A549 (cell line): Measurements from ENCODE around the gene ST8SIA4. TPM values are rescaled to one million over a fixed set of nuclear protein-coding genes. Genes with fewer than 3 reads are reported as not detected.

Experiments used
- ATAC-seq, 2 experiments: fragments of 200-7000 bp in 1 of 2; fragments of >200 bp in 1 of 2; cut with Nextera tagmentation in 1 of 2; cut with Tn5 transposase in 1 of 2; 3 replicates each; pipeline versions ENCODE4 v1.8.0 to v1.9.1; 2018 to 2020; ENCODE audit warnings: mild to moderate bottlenecking in 1 of 2, moderate library complexity in 1 of 2
- CTCF ChIA-PET: fragments of 300-600 bp; sonication (Branson Sonifier 250); formaldehyde crosslinking; extraction: SDS; loops from one replicate; lab custom pipeline; 2021; ENCODE audit warnings: antibody characterized with exemption, inconsistent platforms; lab: Yijun Ruan, JAX
- POLR2A ChIA-PET: fragments of 350-600 bp; formaldehyde crosslinking; extraction: SDS; loops from one replicate; lab custom pipeline; 2021; ENCODE audit warnings: antibody characterized with exemption, inconsistent platforms; lab: Yijun Ruan, JAX
- DNase-seq, 2 experiments: peaks; one replicate each; pipeline versions ENCODE4 v3.0.0 to v3.0.0-alpha.2; 2011 to 2016; ENCODE audit warnings: low read depth in 1 of 2, low spot score in 1 of 2
- FAIRE-seq: peaks from 2 replicates; lab custom pipeline; 2011; peaks lifted over from hg19 to GRCh38; lab: Jason Lieb, UNC
- H3K27ac ChIP-seq, 2 experiments: fragments of >200 bp; sonication (Bioruptor Twin); formaldehyde crosslinking; 3 replicates each; pipeline ENCODE4 v1.5.1; 2016 to 2017
- H3K4me1 ChIP-seq: fragments of >200 bp; sonication (Bioruptor Twin); formaldehyde crosslinking; 3 replicates; pipeline ENCODE4 v1.6.1; 2016
- H3K4me2 ChIP-seq: fragments of >200 bp; sonication (Bioruptor Twin); formaldehyde crosslinking; 3 replicates; pipeline ENCODE4 v1.6.1; 2016
- H3K4me3 ChIP-seq: fragments of >200 bp; sonication (Bioruptor Twin); formaldehyde crosslinking; 3 replicates; pipeline ENCODE4 v1.5.1; 2016
- H3K9me3 ChIP-seq: fragments of >200 bp; sonication (Bioruptor Twin); formaldehyde crosslinking; 3 replicates; pipeline ENCODE4 v1.6.1; 2016
- CBX2 ChIP-seq: fragments of 200-600 bp; sonication (generic); IDR thresholded peaks from 2 replicates; pipeline ENCODE4 v1.6.1; 2016; ENCODE audit warnings: low read depth, mild to moderate bottlenecking, borderline replicate concordance
- CBX8 ChIP-seq: fragments of 200-600 bp; sonication (generic); IDR thresholded peaks from 2 replicates; pipeline ENCODE4 v1.6.1; 2016
- CEBPB ChIP-seq, 2 experiments: fragments of >200 bp in 1 of 2; sonication (Bioruptor Twin) in 1 of 2; formaldehyde crosslinking in 1 of 2; IDR thresholded peaks; 2 replicates each; pipeline ENCODE4 v1.6.1; 2012 to 2016
- CHD2 ChIP-seq: fragments of 150-350 bp; IDR thresholded peaks from 2 replicates; pipeline ENCODE4 v1.6.1; 2014; ENCODE audit warnings: low read length; ENCODE audit not compliant: partially characterized antibody
- EHF ChIP-seq: fragments of 250-450 bp; sonication (Bioruptor Pico); IDR thresholded peaks from 2 replicates; pipeline ENCODE4 v1.5.0; 2020; ENCODE audit warnings: mild to moderate bottlenecking
- EHMT2 ChIP-seq: fragments of 200-600 bp; sonication (generic); IDR thresholded peaks from 2 replicates; pipeline ENCODE4 v1.6.1; 2016; ENCODE audit warnings: antibody characterized with exemption, low read depth, mild to moderate bottlenecking, moderate library complexity
- EP300 ChIP-seq, 2 experiments: fragments of >200 bp; sonication (Bioruptor Twin); formaldehyde crosslinking; IDR thresholded peaks; 2 replicates in 1 of 2; 3 replicates in 1 of 2; pipeline ENCODE4 v1.6.1; 2016 to 2017
- FOXS1 ChIP-seq: fragments of 250-450 bp; sonication (Bioruptor Pico); IDR thresholded peaks from 2 replicates; pipeline ENCODE4 v1.5.0; 2020; ENCODE audit warnings: mild to moderate bottlenecking, moderate library complexity
- HDAC2 ChIP-seq: fragments of 200-600 bp; sonication (generic); IDR thresholded peaks from 2 replicates; pipeline ENCODE4 v1.6.1; 2016
- HEYL ChIP-seq: fragments of 250-450 bp; sonication (Bioruptor Pico); IDR thresholded peaks from 2 replicates; pipeline ENCODE4 v1.8.0; 2021; ENCODE audit warnings: mild to moderate bottlenecking, moderate library complexity
- HMGXB4 ChIP-seq: fragments of 250-450 bp; sonication (Bioruptor Pico); IDR thresholded peaks from 2 replicates; pipeline ENCODE4 v1.5.0; 2021; ENCODE audit warnings: mild to moderate bottlenecking, moderate library complexity, borderline replicate concordance
- HOXA7 ChIP-seq: fragments of 250-450 bp; sonication (Bioruptor Pico); IDR thresholded peaks from 2 replicates; pipeline ENCODE4 v1.5.0; 2020; ENCODE audit warnings: mild to moderate bottlenecking, moderate library complexity
- MAZ ChIP-seq: fragments of 150-350 bp; IDR thresholded peaks from 2 replicates; pipeline ENCODE4 v1.6.1; 2014; ENCODE audit warnings: antibody characterized with exemption, low read depth, low read length, borderline replicate concordance
- NFE2L2 ChIP-seq: fragments of 150-350 bp; conservative IDR thresholded peaks from 2 replicates; pipeline ENCODE4 v1.6.1; 2014; ENCODE audit warnings: low read length
- PBX3 ChIP-seq: IDR thresholded peaks from 2 replicates; pipeline ENCODE4 v1.6.1; 2012
- POLR2AphosphoS2 ChIP-seq: conservative IDR thresholded peaks from 2 replicates; pipeline ENCODE4 v1.6.1; 2012; ENCODE audit warnings: low read length, improper control_type of control experiment, inconsistent platforms
- RFX5 ChIP-seq: fragments of 450-650 bp; IDR thresholded peaks from 2 replicates; pipeline ENCODE4 v1.7.1; 2014; ENCODE audit warnings: antibody characterized with exemption, mild to moderate bottlenecking, moderate library complexity
- USF2 ChIP-seq: fragments of 450-650 bp; IDR thresholded peaks from 2 replicates; pipeline ENCODE4 v1.6.1; 2014; ENCODE audit warnings: antibody characterized with exemption
- ZC3H11A ChIP-seq: fragments of 450-650 bp; IDR thresholded peaks from 2 replicates; pipeline ENCODE4 v1.6.1; 2014; ENCODE audit warnings: antibody characterized with exemption, mild to moderate bottlenecking
- ZSCAN20 ChIP-seq: fragments of 250-450 bp; sonication (Bioruptor Pico); IDR thresholded peaks from 2 replicates; pipeline ENCODE4 v1.8.0; 2022; ENCODE audit warnings: mild to moderate bottlenecking, moderate library complexity
- WGBS: methylation state at CpG from one replicate; pipeline ENCODE4 v1.1.6; 2017; ENCODE audit errors: missing lambda C conversion rate; 5-methylcytosine and 5-hydroxymethylcytosine counted together
- polyA plus RNA-seq, 4 experiments: library from polyadenylated mRNA; depleted of rRNA in 3 of 4; stranded (reverse); fragments of >200 nt; fragmentation: RNase III in 1 of 4; extraction: RNeasy Plus Mini Kit Qiagen cat#74134 plus additional on column Dnase treatment in 1 of 4; gene quantifications; 2 replicates in 3 of 4; 3 replicates in 1 of 4; pipeline ENCODE4 v1.2.3, GENCODE V29; 2011 to 2017
- TF ChIP-seq, protein P1 (sequence below): fragments of 150-350 bp; IDR thresholded peaks from 2 replicates; pipeline ENCODE4 v1.6.1; 2014; ENCODE audit warnings: low read depth, mild to moderate bottlenecking, low read length

The ST8SIA4 gene
- polyA plus RNA-seq, 2 of the 4 experiments (the other 2 are of a cell fraction), result 0.85 to 7.1 TPM

DNA sequence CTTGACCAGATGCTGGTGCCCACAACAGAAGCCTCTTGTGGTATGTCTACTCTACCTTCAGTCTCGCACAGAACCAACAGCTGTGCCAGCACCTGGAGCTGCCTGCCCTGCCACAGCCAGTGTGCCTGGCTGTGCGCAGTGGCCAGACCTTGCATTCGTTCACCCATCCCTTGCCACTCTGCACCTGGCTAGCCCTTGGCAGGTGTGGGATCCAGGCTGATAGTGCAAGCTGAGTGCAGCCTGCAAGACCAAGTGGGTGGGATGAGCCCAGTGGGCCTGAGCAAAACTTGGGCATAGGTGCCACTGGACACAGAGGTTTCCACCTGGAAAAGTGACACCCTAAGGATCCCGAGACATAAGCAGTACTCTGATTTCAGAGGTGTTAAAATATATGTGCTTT, 108.2 kb downstream of the ST8SIA4 start (continued):
- TF ChIP-seq EHF (CRISPR knock-in tag) (no peak), HMGXB4 (CRISPR knock-in tag) (no peak), EP300 (IDR thresholded peaks at IDR 0.05) (no peak), CHD2 (no peak), HOXA7 (CRISPR knock-in tag) (no peak), HDAC2 (no peak)
- TF ChIP-seq, protein P1, sequence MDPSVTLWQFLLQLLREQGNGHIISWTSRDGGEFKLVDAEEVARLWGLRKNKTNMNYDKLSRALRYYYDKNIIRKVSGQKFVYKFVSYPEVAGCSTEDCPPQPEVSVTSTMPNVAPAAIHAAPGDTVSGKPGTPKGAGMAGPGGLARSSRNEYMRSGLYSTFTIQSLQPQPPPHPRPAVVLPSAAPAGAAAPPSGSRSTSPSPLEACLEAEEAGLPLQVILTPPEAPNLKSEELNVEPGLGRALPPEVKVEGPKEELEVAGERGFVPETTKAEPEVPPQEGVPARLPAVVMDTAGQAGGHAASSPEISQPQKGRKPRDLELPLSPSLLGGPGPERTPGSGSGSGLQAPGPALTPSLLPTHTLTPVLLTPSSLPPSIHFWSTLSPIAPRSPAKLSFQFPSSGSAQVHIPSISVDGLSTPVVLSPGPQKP, result no peak
- TF ChIP-seq, all 56 proteins: peak for 0

DNA sequence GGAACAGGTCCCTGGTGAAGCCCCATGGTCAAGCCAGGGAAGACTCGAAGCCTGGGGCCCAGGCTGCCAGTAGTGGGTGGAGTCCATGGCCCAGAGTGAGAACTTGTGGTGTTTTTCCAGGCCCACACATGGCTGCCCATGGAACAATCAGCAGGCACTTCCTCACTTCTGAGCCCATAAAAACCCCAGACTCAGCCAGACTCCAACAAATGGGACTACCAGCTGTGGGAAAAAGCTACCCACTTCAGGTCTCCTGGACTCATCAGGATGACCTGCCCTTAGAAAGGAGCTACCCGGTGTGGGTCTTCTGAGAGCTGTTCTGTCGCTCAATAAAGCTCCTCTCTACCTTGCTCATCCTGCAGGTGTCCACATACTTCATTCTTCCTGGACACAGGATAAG, 108.9 kb downstream of the ST8SIA4 start:
- no peak for FAIRE-seq
- Histone ChIP-seq H3K4me3 (no peak overlapping the region), H3K27ac (no peak overlapping the region), H3K4me2 (no peak overlapping the region), H3K4me1 (peaks cover 26% of the 10 kb centered on the region), H3K9me3 (no peaks in the 10 kb centered on the region)
- ChIA-PET POLR2A (no interaction called here), CTCF (interaction anchor here (0.9 kb wide), 1 partner anchor 106 kb away, joined by 3 read pairs; no protein-coding TSS in a partner anchor)
- no peak for ATAC-seq
- WGBS, result 58% methylated on average over 3 of the region's 3 CpGs
- no peak for TF ChIP-seq ZC3H11A
- TF ChIP-seq RFX5, result no peak
- no peak for TF ChIP-seq ZSCAN20 (CRISPR knock-in tag)
- no peak for TF ChIP-seq EHMT2
- no peak for TF ChIP-seq POLR2AphosphoS2
- TF ChIP-seq CEBPB (IDR thresholded peaks at IDR 0.05), result no peak
- TF ChIP-seq HEYL, result no peak
- TF ChIP-seq PBX3, result no peak
- no peak for TF ChIP-seq CBX2
- no peak for TF ChIP-seq CHD2
- TF ChIP-seq, protein P1, result no peak
- TF ChIP-seq CBX8, result no peak
- no peak for TF ChIP-seq NFE2L2
- TF ChIP-seq USF2, result no peak
- no peak for DNase-seq

DNA sequence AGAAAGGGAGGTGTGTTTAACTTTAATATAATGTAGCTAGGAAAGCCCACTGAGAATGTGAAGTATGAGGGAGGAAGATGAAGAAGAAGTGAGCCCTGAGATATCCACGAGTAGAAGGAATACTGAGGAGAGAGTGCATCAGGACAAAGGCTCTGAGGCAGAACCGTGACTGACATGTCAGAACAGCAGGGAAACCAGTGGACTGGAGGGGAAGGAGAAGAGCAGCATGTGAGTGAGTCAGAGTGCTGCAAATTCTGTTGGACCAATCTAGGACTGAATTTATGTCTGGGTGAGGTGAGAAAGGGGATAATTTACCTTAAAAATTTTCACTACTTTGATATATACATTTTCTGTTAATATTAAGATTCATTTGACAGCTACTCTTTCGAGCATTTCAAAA, 110.3 kb downstream of the ST8SIA4 start:
- no peak for FAIRE-seq

More for the DNA sequence above, 110.3 kb downstream of the ST8SIA4 start:
- 48% methylated on average over 3 of the region's 3 CpGs for WGBS
- CTCF ChIA-PET, result no interaction called here
- H3K4me1 ChIP-seq, result peaks cover 26% of the 10 kb centered on the region
- no peak overlapping the region for H3K4me2 ChIP-seq
- TF ChIP-seq FOXS1 (CRISPR knock-in tag), result no peak
- TF ChIP-seq CEBPB (IDR thresholded peaks at IDR 0.05), result no peak
- no peak for TF ChIP-seq EHMT2
- no peak for TF ChIP-seq MAZ
- H3K9me3 ChIP-seq, result no peaks in the 10 kb centered on the region
- no peak for DNase-seq
- H3K27ac ChIP-seq, result no peak overlapping the region
- POLR2A ChIA-PET, result no interaction called here
- ATAC-seq, result no peak
- no peak overlapping the region for H3K4me3 ChIP-seq
